NCI-H524 treated with DMSO at 0.1 percent for 48 hours (cell line): ENCODE data around the gene NDUFAF5.

ENCODE experiments used
- DNase-seq: peaks from one replicate; lab custom pipeline; 2025; lab: John Stamatoyannopoulos, UW

The NDUFAF5 gene

GRCh38 chr20:13824459-13824858 lies 39.6 kb downstream of the NDUFAF5 start:
- no peak for DNase-seq

- no peak for DNase-seq
Measured at GRCh38 chr20:13825465-13825864, 40.6 kb downstream of the NDUFAF5 start.

DNA sequence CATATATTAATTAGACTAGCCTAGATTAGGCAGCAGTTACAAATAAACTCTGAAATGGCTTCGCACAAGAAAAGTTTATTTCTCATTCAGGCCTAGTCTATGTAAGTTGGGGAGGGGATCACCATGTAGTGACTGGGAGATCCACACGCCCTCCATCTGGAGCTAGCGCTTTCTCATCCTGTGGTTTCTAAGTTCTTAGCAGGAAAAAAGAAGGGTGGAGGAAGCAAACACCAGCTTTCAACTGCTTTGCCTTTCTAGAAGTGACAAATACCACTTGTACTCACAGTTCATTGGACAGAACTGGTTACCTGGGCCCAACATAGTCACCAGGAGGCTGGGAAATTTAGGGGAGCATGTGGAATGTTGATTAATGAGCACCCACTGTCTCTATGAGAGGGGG lies 46.6 kb downstream of the NDUFAF5 start:
- DNase-seq, result no peak

DNA sequence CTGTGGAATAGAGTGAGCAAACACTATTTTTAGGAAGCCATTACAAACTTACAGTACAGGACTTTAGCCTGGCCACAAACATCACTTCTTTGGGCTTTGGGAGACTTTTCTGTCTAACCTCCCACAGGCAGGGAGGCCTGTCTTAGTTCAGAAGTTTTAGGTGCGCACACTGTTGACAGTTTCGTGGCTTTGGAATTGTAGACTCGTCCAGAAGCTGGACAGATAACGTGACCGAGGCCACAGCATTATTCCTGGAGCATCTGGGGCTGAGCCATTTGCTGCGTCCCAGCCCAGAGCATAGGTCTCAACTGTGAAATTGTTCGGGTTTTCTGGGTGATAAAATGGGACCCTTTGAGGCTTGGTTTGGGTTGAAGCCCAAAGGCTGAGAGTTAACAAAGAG lies 53.8 kb downstream of the NDUFAF5 start:
- no peak for DNase-seq

- peak; percentile 99 for DNase-seq
Measured at GRCh38 chr20:13839421-13840092, 54.7 kb downstream of the NDUFAF5 start.

DNA sequence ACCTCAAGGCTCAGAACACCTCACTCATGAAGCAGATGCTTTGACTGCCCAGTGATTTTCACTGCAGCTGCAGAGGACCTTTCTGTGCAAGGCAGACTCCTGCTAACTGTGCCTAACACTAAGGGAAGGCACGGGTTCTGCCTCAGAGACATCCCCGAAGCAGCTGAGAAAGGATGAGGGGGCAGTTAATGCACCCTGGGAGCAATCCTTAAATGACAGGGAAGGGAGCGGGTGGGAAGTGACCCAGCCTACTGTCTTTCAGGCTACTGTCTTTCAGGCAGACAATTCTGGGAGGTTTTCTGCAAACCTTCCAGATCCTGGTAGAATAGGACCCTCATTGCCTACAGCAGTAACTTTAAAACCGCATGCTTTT lies 55.3 kb downstream of the NDUFAF5 start:
- no peak for DNase-seq

GRCh38 chr20:13841206-13841605 lies 56.4 kb downstream of the NDUFAF5 start:
- DNase-seq, result no peak

DNA sequence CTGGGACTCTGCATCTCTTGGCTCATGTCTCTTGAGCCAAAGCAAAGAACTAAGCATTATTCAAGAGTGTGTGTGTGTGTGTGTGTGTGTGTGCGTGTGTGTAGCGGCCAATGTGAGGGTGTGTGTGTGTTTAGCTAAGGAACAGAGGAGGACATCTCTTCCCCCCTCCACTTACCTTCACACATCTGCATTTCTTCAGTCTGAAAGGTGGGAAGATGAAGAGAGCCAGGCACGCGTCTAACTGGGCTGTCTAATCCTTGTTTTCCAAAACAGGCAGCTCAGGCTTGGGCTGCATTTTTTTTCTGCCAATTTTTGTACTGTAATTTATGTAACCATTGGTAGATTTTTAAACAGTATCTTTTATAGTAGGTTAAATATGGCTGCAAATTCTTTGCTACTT lies 59.5 kb downstream of the NDUFAF5 start:
- DNase-seq, result no peak

DNA sequence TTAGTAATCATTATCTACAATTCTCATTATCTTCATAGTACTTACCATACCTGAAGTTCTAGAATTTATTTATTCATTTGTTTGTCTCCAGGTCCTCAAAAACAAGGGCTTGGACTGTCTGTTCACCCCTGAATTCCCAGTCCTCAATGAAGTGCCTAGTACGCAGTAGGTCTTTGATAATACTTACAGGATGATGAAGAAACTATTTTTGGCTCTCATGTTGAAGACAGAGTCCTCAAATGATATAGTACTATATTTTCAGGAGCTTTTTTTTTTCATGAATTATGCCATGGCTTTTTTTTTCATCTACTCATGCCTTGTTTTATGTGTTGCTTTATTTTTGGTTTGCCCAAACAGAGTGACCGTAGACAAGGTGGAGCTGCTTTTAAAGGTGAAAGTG lies 66.5 kb downstream of the NDUFAF5 start:
- DNase-seq, result no peak

DNA sequence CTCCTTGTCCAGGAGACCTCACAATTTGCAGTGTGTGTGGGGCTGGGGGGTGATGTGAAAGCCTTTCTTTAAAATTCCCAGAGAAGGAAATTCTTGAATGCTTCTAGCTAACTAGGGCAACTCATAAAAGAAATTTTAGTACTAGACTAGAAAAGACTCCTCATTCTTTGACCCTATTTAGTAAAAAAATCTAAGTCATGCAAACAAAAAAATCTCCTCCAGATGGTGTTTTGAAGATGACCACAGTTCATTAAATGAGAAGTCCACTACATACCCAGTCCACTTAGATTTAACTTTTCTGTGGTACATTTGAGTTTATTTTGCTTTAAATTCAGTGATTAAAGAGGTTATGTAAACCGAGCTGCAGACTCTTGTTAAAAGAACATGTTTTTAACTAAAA lies 67.5 kb downstream of the NDUFAF5 start:
- no peak for DNase-seq

- no peak for DNase-seq
Measured at GRCh38 chr20:13855613-13856012, 70.8 kb downstream of the NDUFAF5 start.

DNA sequence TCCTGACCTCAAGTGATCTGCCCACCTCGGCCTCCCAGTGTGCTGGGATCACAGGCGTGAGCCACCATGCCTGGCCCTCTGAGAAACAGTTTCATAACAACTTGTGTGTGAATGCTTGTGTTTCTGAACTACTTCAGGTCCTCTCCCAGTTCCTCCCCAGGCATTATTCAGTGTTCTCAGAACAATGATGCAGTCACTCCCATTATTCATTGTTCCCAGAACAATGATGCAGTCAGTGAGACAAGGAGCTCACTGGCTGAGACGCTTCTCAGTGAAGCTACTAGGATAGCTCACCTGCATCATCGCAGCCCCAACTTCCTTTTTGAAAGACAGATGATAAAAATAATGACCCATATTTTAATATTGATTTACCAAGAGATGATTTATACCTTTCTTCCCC lies 71.5 kb downstream of the NDUFAF5 start:
- no peak for DNase-seq

DNA sequence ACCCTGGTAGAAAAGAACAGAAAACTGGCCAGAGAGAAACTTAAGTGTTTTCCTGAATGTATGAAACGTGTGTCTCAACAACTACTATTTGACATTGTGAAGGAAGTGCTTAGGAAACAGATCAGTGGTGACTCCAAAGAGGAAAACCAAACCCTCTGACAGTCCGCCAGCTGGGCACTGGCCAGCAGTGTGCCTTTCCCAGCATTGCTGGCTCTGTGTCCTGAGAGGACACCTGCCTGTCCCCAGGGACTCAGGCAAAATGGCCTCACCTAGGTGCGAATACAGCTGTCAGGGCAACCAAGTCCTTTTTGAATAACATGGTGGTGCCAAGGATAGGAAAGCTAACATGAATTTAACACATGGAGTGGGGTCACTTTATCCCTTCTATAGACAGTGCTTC lies 72.5 kb downstream of the NDUFAF5 start:
- DNase-seq, result no peak

DNA sequence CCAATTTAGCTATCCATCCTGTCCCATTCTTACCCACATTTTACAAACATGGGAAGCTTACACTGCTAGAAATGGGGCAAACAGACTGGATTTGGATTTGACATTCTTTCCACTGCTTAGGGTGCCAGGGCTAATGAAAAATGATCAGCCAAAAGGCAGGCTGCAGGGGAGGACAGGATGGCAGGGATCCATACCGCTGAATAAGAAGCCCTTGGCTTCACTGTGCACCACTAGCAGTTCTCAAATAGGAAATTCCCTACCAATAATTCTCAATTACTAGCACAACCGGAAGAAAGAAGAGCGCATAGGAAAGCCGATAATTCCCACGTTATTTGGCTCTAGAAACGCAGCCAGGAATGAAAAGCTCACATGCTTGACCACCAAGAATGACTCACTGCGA lies 73.1 kb downstream of the NDUFAF5 start:
- DNase-seq, result no peak

DNA sequence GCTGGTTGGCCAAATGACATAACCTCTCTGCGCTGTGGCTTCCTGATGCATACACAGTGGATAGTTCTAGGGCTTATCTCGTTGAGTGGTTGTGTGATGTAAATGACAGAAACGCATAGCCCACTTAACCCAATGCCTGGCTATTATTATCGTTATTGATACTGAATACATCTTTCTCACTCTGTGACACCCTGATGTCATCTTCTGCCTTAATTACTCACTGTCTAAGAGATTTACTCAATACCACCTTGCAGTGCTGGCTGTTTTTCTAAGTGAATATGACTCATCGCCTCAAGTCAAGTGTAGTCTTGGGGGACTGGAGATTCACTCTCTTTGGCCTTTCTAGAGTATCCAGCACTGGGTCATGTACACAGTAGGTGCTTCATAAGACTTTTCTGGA lies 73.6 kb downstream of the NDUFAF5 start:
- DNase-seq, result no peak

DNA sequence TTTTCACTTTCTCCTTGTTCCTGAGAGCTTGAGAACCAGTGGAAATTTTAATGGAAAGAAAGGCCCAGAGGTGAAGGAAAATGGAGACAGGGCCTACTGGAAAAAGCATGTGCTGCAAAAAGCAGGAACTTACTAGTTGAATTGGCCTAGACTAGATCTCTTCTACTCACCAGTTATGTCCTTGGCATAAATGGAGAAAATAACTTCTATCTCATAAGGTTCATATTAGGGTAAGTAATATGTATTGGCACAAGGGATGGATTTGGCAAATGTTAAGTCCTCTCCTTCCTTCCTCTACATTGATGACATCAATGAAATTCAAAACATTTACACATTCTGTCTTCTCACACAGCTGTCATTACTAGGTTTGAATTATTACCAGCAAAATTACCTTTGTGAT lies 74.0 kb downstream of the NDUFAF5 start:
- DNase-seq, result no peak

- no peak for DNase-seq
Measured at GRCh38 chr20:13862245-13862644, 77.4 kb downstream of the NDUFAF5 start.

DNA sequence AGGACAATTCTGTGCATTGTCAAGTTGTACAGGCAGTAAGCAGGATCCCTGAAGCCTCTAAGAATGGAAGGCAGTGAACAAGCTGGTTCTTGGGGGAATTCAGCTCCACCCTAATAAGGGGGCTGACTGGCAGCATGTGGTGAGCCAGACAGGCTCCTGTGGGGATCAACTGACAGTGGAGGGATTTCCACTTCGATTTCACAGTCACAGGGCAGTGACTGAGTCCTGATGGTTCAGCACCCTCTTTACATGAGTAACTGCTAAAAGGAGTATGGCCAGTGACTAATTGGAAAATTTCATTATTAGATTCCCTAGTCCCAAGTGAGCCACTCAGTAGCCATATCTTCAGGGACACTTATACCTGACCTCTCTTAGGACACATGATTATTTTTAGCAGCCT lies 78.4 kb downstream of the NDUFAF5 start:
- no peak for DNase-seq

- no peak for DNase-seq
Measured at GRCh38 chr20:13865156-13865555, 80.3 kb downstream of the NDUFAF5 start.

- no peak for DNase-seq
Measured at GRCh38 chr20:13865791-13866351, 81.0 kb downstream of the NDUFAF5 start.

DNA sequence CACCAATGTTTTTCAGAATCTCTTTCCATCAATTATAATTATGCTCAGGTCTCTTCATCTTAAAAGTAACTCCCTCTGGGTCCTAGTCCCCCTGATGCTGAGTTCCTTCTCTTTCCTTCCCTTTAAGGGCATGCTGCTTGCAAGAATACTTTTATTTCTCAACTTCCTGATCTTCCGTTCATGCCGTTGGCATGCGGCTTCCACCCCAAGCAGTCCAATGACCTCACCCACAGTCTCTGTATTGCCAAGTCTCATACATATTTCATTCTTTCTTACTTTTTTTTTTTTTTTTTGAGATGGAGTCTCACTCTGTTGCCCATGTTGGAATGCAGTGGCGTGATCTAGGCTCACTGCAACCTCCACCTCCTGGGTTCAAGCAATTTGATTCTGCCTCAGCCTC lies 83.5 kb downstream of the NDUFAF5 start:
- DNase-seq, result no peak

DNA sequence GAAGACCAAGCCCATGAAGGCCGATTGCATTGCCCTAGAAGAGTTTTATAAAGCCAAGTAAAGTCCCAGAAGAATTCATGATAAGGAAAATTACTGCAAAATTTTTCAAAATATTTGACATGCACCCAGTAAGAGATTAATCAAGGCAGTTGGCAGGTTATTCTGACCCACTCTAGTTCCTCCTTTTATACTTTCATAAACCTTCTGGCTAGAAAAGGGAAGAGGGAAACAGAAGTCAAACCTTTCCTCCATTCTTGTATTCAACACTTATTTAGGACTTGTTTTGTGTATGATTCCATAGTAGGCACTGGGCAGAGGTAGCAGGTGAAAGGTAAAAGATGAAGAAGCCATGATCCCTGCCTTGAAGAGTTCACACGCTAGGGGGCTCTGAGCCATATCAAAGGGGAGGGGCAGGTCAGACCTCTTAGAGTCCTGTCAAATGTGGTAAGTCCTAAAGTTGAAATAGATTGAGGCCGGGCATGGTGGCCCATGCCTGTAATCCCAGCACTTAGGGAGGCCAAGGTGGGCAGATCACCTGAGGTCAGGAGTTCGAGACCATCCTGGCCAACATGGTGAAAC lies 85.4 kb downstream of the NDUFAF5 start:
- DNase-seq, result no peak
